ENCODE results near the gene HACL1.
A peak's percentile ranks its signal among the peaks of the same experiment; 100 is the strongest.

HACL1 gene

DNA sequence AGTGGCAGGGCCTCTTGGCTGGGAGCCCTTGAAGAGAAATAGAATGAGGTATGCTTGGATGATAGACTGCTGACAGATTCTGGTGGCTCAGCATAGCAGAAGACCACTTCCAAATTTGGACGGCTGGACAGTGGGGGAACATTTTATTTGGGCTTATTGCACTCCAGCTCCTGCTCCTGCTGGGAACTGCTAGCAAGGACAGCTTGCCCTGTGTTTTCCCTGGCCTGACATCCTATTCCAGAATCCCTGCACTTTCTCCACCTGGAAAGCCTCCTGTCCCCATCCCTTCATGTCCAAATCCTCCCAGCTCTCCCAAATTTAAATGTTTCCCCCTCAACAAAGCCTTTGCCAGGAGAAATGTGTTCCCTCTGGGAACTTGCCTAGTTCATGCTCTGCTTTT lies 70.0 kb downstream of the HACL1 start:
- ATAC-seq (no peak), DNase-seq (no peak)
- Mint-ChIP-seq H3K9me3 (no peaks in the 10 kb centered on the region), H3K4me3 (no peak overlapping the region), H3K27me3 (no peaks in the 10 kb centered on the region), H3K4me1 (peaks cover 38% of the 10 kb centered on the region), H3K27ac (peak overlapping the region in 1 of 2 donors; percentile 23)

DNA sequence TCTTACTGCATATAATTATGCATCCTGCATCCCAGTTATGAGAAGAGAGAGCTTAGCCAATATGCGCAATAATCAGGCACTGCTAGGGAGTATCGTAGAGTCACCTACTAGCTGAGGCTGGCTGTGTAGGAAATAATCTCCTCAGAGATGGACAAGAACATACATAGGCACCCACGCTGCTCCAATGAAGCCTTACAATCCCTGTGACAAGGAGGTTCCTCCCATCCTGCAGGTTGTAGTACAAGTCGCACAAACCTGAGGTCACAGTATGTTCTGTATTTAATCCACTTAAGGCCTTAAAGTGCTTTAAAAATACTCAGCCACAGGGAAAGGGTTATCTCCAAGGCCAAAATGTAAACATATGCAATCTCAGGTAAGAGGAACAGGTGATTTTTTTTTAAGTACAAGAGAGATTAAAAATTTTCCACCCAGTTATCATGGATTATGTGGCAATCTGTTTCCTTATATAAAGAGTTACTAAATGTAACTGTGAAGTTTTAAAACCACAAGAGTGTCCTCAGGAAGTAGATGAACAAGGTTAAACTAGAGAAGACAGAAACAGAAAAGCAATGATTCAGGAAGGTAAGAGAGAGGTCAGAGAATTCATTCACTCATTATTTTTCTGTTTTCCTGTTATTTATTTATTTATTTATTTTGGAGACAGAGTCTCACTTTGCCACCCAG lies 72.4 kb downstream of the HACL1 start:
- Mint-ChIP-seq H3K4me1 (peaks cover 21% of the 10 kb centered on the region), H3K27me3 (no peaks in the 10 kb centered on the region), H3K4me3 (no peak overlapping the region), H3K9me3 (no peaks in the 10 kb centered on the region), H3K27ac (peak overlapping the region in 1 of 2 donors; percentile 50)
- DNase-seq (no peak), ATAC-seq (no peak)

DNA sequence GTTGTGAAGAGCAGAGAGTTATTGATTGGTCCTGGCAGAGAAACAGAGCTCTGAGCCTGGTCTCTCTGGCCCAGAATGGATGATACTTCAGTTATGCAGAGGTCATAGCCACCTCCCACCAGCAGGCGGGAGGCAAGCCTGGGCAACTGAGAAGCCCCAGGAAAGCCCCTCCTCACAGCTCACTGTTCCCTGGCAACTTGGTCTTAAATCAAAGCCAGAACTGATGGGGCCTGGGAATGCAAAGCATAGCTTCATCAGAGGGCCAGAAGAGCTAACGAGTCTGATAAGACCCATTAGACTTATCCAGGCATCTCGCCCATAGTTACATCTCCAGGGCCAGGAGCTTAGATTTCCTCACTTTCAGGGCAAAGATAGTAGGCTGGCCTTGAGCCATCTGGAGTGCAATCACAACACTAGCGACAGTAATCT lies 74.3 kb downstream of the HACL1 start:
- Mint-ChIP-seq H3K4me3 (no peak overlapping the region), H3K27me3 (peaks cover 17% of the 10 kb centered on the region), H3K27ac (no peak overlapping the region), H3K4me1 (peaks cover 21% of the 10 kb centered on the region), H3K9me3 (no peaks in the 10 kb centered on the region)
- DNase-seq (peak in 1 of 2 donors; percentile 20), ATAC-seq (peak; percentile 72)

DNA sequence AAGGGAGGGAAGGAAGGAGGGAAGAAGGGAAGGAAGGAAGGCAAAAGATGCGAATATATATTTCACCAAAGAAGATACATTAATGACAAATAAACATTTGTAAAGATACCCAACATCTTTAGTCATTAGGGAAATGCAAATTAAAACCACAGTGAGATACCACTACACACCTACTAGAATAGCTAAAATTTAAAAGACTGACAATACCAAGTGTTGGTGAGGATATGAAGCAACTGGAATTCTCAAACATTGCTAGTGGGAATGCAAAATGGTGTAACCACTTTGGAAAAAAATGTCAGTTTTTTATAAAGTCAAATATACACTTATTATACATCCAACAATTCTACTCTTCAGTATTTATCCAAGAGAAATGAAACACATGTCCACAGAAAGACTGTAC lies 75.6 kb downstream of the HACL1 start:
- H3K4me3 Mint-ChIP-seq: no peak overlapping the region
- ATAC-seq (no peak), DNase-seq (no peak)
- H3K9me3 Mint-ChIP-seq: no peaks in the 10 kb centered on the region
- peaks cover 25% of the 10 kb centered on the region for H3K27me3 Mint-ChIP-seq
- peaks cover 29% of the 10 kb centered on the region for H3K4me1 Mint-ChIP-seq
- H3K27ac Mint-ChIP-seq: no peak overlapping the region

GRCh38 chr3:15523660-15524417 lies 77.5 kb downstream of the HACL1 start:
- Mint-ChIP-seq H3K4me3 (no peak overlapping the region), H3K27me3 (peaks cover 26% of the 10 kb centered on the region), H3K4me1 (peaks cover 25% of the 10 kb centered on the region), H3K9me3 (no peaks in the 10 kb centered on the region), H3K27ac (no peak overlapping the region)
- no peak for DNase-seq
- no peak for ATAC-seq

GRCh38 chr3:15522016-15522415 lies 79.4 kb downstream of the HACL1 start:
- Mint-ChIP-seq H3K27ac (no peak overlapping the region), H3K4me1 (peaks cover 23% of the 10 kb centered on the region), H3K4me3 (peak overlapping the region in 1 of 2 donors; percentile 17), H3K9me3 (no peaks in the 10 kb centered on the region), H3K27me3 (peaks cover 26% of the 10 kb centered on the region)
- DNase-seq (no peak), ATAC-seq (no peak)

- ATAC-seq (no peak), DNase-seq (no peak)
- Mint-ChIP-seq H3K27ac (peak within 1 kb of the TSS; percentile 79 to 90), H3K27me3 (peaks cover 26% of the 10 kb centered on the region), H3K9me3 (no peaks in the 10 kb centered on the region), H3K4me1 (peaks cover 23% of the 10 kb centered on the region), H3K4me3 (peak within 1 kb of the TSS; percentile 54 to 64)
Measured at GRCh38 chr3:15521573-15521965, 79.8 kb downstream of the HACL1 start, which contains the start of gene COLQ. TSS of gene COLQ (minus strand) at chr3:15521706. CDS start at chr3:15521625, 81 bp downstream.

DNA sequence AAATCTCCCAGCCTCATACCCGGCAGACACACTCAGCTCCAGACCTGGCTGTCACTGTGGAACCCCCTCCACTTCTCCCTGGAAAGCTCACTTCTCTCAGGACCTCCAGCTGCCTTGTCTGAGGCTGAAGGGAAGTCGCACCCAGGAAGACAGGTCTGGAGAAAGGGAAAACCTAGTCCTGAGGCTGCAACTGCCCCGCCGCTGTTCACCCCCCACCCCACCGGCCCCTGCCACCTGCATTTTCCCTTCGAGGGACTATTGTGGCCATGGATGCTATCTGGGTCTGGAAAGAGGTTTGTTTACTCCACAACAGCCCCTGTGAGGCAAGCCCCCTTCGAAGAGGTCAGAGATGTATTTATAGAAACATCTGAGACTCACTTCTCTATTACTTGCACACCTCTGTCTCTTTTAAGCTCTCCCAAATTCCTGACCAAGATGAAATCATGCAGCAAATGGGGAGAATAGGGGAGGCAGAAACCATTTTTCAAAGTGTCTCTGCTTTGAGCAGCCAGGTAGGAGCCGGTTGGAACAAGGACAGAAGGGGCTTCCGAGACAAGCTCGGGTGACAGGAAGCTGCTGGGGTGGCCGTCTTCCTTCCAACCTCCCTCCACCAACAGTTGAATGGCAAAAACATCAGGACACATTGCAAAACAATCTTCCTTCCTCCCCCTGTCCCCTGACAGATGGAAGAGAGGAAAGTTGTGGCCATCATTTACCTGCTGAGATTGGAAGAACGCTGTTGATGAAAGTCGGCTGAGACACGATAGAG lies 80.4 kb downstream of the HACL1 start:
- Mint-ChIP-seq H3K4me1 (peaks cover 23% of the 10 kb centered on the region), H3K27me3 (peaks cover 26% of the 10 kb centered on the region), H3K9me3 (no peaks in the 10 kb centered on the region), H3K4me3 (peak overlapping the region; percentile 54 to 64), H3K27ac (peak overlapping the region; percentile 41 to 90)
- DNase-seq: no peak
- ATAC-seq: no peak

DNA sequence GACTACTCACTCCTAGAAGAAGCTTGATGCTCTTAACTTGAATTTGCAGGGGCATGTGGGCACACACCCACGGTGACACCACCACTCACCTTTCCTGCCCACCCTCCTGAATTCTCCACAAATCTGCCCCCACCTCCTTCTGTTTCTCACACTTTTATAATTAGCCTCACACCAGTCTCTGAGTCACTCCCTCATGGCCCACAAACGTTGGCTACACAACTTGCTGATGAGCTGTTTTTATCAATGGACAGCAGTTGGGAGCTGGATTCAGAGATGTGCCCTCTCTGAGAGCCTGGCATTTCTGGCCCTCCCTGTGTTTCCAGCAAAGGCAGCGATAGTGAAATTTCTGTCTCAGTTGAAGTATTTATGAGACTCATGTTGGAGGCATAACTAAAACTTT lies 81.2 kb downstream of the HACL1 start:
- Mint-ChIP-seq H3K4me3 (no peak overlapping the region), H3K27me3 (peaks cover 26% of the 10 kb centered on the region), H3K4me1 (peaks cover 23% of the 10 kb centered on the region), H3K9me3 (no peaks in the 10 kb centered on the region), H3K27ac (peak overlapping the region in 1 of 2 donors; percentile 77)
- no peak for DNase-seq
- peak; percentile 61 for ATAC-seq

GRCh38 chr3:15519096-15519495 lies 82.3 kb downstream of the HACL1 start:
- H3K27me3 Mint-ChIP-seq: peaks cover 26% of the 10 kb centered on the region
- H3K9me3 Mint-ChIP-seq: no peaks in the 10 kb centered on the region
- DNase-seq (no peak), ATAC-seq (no peak)
- H3K4me1 Mint-ChIP-seq: peaks cover 23% of the 10 kb centered on the region
- no peak overlapping the region for H3K4me3 Mint-ChIP-seq
- H3K27ac Mint-ChIP-seq: no peak overlapping the region

DNA sequence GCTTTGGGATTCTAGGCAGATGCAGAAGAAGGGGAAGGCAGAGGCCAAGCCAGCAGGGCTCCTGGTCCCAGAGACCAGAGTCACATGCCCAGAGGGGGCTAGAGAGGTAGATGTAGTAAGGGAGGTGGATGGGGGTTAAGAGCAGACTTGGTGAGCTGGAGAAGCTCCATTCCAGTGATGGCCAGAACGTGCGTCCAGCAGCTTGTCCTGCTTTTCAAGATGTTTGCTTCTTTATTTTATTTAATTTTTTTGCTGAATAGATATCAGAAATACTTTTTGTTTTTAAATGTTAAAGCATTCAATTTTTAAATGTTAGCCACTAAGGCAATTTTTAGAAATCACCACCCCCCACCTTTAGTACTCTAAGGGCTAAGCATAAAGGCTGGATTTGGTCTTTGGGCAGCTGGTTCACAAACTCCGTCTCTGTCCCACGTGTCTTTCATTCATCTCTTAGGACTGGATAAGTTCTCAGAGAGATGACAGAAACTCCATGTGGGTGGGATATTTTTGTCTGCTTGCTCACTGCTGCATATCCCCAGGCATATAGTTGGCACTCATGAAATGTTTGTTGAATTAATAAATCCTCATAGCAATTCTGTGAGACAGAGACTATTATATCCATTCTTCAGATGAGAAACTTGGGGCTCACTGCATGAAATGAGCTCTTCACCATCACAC lies 86.6 kb downstream of the HACL1 start:
- no peak overlapping the region for H3K4me3 Mint-ChIP-seq
- peak overlapping the region in 1 of 2 donors; percentile 68 for H3K27ac Mint-ChIP-seq
- ATAC-seq: no peak
- no peaks in the 10 kb centered on the region for H3K9me3 Mint-ChIP-seq
- H3K27me3 Mint-ChIP-seq: peaks cover 9% of the 10 kb centered on the region
- H3K4me1 Mint-ChIP-seq: peaks cover 5% of the 10 kb centered on the region
- no peak for DNase-seq

GRCh38 chr3:15513810-15514662 lies 87.3 kb downstream of the HACL1 start:
- no peaks in the 10 kb centered on the region for H3K9me3 Mint-ChIP-seq
- H3K27me3 Mint-ChIP-seq: peaks cover 9% of the 10 kb centered on the region
- H3K4me1 Mint-ChIP-seq: no peaks in the 10 kb centered on the region
- peak overlapping the region in 1 of 2 donors; percentile 68 for H3K27ac Mint-ChIP-seq
- ATAC-seq (no peak), DNase-seq (no peak)
- no peak overlapping the region for H3K4me3 Mint-ChIP-seq

- ATAC-seq (no peak), DNase-seq (no peak)
- H3K27ac Mint-ChIP-seq: no peak overlapping the region
- H3K27me3 Mint-ChIP-seq: peaks cover 9% of the 10 kb centered on the region
- H3K4me3 Mint-ChIP-seq: no peak overlapping the region
- H3K4me1 Mint-ChIP-seq: no peaks in the 10 kb centered on the region
- no peaks in the 10 kb centered on the region for H3K9me3 Mint-ChIP-seq
Measured at GRCh38 chr3:15513116-15513515, 88.3 kb downstream of the HACL1 start.

DNA sequence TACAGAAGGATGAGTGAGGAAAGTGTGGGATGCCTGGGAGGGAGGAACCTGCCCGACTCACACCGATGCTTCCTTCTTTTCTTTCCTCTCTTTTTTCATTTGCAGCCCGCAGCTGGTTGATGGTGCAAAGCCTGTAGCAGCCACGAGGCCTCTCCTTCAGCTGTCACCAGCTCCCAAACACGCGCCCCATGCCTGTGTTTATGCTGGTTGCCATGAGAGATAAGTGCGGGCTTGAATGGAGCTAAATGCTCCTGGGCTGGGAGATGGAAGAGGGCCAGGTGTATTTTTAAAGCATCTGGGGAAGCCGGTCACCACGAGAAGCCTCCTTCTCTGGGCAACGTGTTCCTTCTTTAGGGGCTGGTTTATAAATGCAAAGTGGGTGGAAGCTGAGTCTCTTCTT lies 89.2 kb downstream of the HACL1 start:
- H3K9me3 Mint-ChIP-seq: no peaks in the 10 kb centered on the region
- ATAC-seq: no peak
- peaks cover 9% of the 10 kb centered on the region for H3K27me3 Mint-ChIP-seq
- H3K4me1 Mint-ChIP-seq: no peaks in the 10 kb centered on the region
- H3K27ac Mint-ChIP-seq: no peak overlapping the region
- H3K4me3 Mint-ChIP-seq: no peak overlapping the region
- DNase-seq: no peak
